HEK293 (cell line): ENCODE measurements around the gene NAT8L.

Experiments used
- CTCF ChIA-PET: fragments of 350-600 bp; formaldehyde crosslinking; extraction: SDS; loops from one replicate; lab custom pipeline; 2021; ENCODE audit warnings: antibody characterized with exemption; lab: Yijun Ruan, JAX
- POLR2A ChIA-PET: fragments of 300-600 bp; formaldehyde crosslinking; extraction: SDS; loops from one replicate; lab custom pipeline; 2020; ENCODE audit warnings: antibody characterized with exemption, inconsistent platforms; lab: Yijun Ruan, JAX
- H3K27ac ChIP-seq: fragments of 200-500 bp; sonication (Bioruptor generic); 2 replicates; pipeline ENCODE4 v1.5.1; 2014; ENCODE audit warnings: low read depth, low read length, control low read depth, inconsistent platforms; ENCODE audit errors: extremely low read depth
- H3K36me3 ChIP-seq, 2 experiments: fragments of 200-500 bp in 1 of 2; sonication (Bioruptor generic) in 1 of 2; 1 replicate in 1 of 2; 2 replicates in 1 of 2; pipeline ENCODE4 v1.5.1; 2014 to 2017; ENCODE audit warnings: inconsistent platforms in 2 of 2, low read length in 2 of 2; ENCODE audit not compliant: control insufficient read depth in 2 of 2, insufficient read depth in 1 of 2
- H3K4me1 ChIP-seq: fragments of 200-500 bp; sonication (Bioruptor generic); 2 replicates; pipeline ENCODE4 v1.5.1; 2014; ENCODE audit warnings: mild to moderate bottlenecking, low read length, inconsistent platforms; ENCODE audit not compliant: control insufficient read depth, insufficient read depth
- H3K4me3 ChIP-seq: 2 replicates; pipeline ENCODE4 v1.5.1; 2011; ENCODE audit warnings: low read depth, mild to moderate bottlenecking, control low read depth, low read length, moderate library complexity
- H3K9me3 ChIP-seq: fragments of 200-500 bp; sonication (Bioruptor generic); 2 replicates; pipeline ENCODE4 v1.5.1; 2014; ENCODE audit warnings: low read depth, low read length, inconsistent platforms; ENCODE audit not compliant: control insufficient read depth, insufficient read depth
- HOXD13 ChIP-seq: sonication (generic); formaldehyde crosslinking; IDR thresholded peaks from 2 replicates; pipeline ENCODE4 v1.8.0; 2022; ENCODE audit warnings: missing genetic modification reagents, borderline replicate concordance
- KLF1 ChIP-seq: fragments of 450-650 bp; formaldehyde crosslinking; IDR thresholded peaks from 2 replicates; pipeline ENCODE4 v1.5.1; 2016; ENCODE audit warnings: missing biosample characterization, missing genetic modification characterization
- SETDB1 ChIP-seq: IDR thresholded peaks from one replicate; pipeline ENCODE4 v1.6.1; 2017; ENCODE audit warnings: mild to moderate bottlenecking, low read length, moderate library complexity, mixed read lengths; ENCODE audit not compliant: insufficient read length
- YY2 ChIP-seq: fragments of 450-650 bp; formaldehyde crosslinking; IDR thresholded peaks from 2 replicates; pipeline ENCODE4 v1.5.1; 2016; ENCODE audit warnings: missing biosample characterization, missing genetic modification characterization
- ZBTB48 ChIP-seq: fragments of 450-650 bp; formaldehyde crosslinking; IDR thresholded peaks from 2 replicates; pipeline ENCODE4 v1.5.1; 2016; ENCODE audit warnings: missing biosample characterization, missing genetic modification characterization
- ZNF394 ChIP-seq: fragments of 450-650 bp; formaldehyde crosslinking; IDR thresholded peaks from 2 replicates; pipeline ENCODE4 v1.5.1; 2016; ENCODE audit warnings: missing biosample characterization, missing genetic modification characterization, mild to moderate bottlenecking, moderate library complexity, borderline replicate concordance
- ZNF843 ChIP-seq: fragments of 450-650 bp; formaldehyde crosslinking; IDR thresholded peaks from 2 replicates; pipeline ENCODE4 v1.5.1; 2016; ENCODE audit warnings: missing biosample characterization, missing genetic modification characterization
- TF ChIP-seq, protein P1 (sequence below): fragments of 450-650 bp; formaldehyde crosslinking; IDR thresholded peaks from 2 replicates; pipeline ENCODE4 v1.5.1; 2016; ENCODE audit warnings: missing biosample characterization, missing genetic modification characterization
- TF ChIP-seq, protein P2 (sequence below): fragments of 450-650 bp; formaldehyde crosslinking; IDR thresholded peaks from 2 replicates; pipeline ENCODE4 v1.5.1; 2016; ENCODE audit warnings: missing biosample characterization, missing genetic modification characterization
- TF ChIP-seq, protein P3 (sequence below): fragments of 450-650 bp; formaldehyde crosslinking; IDR thresholded peaks from 2 replicates; pipeline ENCODE4 v1.5.1; 2016; ENCODE audit warnings: missing biosample characterization, missing genetic modification characterization
- TF ChIP-seq, protein P4 (sequence below): fragments of 450-650 bp; formaldehyde crosslinking; conservative IDR thresholded peaks from 2 replicates; pipeline ENCODE4 v1.5.1; 2016; ENCODE audit warnings: low read depth, missing biosample characterization, missing genetic modification characterization

The NAT8L gene

DNA sequence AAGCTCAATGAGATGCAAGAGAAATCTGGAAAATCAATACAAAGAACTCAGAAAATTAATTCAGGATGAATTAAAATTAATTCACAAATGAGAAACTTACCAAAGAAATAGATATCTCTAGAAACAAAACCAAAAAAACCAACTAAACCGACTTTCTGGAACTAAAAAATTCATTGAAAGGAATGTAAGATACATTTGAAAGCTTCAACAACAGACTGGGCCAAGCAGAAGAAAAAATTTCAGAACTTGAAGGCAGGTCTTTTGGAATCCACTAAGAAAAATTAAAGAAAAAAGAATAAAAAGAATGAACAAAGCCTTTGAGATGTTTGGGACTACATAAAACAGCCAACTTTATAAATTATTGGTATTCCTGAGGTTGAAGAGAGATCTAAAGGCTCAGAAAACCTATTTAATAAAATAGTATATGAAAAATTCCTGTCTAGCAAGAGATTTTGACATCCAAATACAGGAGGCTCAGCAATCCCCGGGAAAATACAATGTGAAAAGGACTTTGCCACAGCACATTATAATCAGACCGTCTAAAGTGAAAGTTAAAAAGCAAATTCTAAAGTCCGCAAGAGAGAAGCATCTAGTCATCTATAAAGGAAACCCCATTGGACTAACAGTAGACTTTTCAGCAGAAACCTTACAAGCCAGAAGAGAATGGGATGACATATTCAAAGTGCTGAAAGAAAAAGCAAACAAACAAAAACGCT, 44.2 kb downstream of the NAT8L start:
- ChIA-PET CTCF (no interaction called here), POLR2A (no interaction called here)
- no peaks in the 10 kb centered on the region for H3K36me3 ChIP-seq
- TF ChIP-seq, protein P1, sequence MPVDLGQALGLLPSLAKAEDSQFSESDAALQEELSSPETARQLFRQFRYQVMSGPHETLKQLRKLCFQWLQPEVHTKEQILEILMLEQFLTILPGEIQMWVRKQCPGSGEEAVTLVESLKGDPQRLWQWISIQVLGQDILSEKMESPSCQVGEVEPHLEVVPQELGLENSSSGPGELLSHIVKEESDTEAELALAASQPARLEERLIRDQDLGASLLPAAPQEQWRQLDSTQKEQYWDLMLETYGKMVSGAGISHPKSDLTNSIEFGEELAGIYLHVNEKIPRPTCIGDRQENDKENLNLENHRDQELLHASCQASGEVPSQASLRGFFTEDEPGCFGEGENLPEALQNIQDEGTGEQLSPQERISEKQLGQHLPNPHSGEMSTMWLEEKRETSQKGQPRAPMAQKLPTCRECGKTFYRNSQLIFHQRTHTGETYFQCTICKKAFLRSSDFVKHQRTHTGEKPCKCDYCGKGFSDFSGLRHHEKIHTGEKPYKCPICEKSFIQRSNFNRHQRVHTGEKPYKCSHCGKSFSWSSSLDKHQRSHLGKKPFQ (tag by site-specific recombination), result no peak
- TF ChIP-seq, protein P2, sequence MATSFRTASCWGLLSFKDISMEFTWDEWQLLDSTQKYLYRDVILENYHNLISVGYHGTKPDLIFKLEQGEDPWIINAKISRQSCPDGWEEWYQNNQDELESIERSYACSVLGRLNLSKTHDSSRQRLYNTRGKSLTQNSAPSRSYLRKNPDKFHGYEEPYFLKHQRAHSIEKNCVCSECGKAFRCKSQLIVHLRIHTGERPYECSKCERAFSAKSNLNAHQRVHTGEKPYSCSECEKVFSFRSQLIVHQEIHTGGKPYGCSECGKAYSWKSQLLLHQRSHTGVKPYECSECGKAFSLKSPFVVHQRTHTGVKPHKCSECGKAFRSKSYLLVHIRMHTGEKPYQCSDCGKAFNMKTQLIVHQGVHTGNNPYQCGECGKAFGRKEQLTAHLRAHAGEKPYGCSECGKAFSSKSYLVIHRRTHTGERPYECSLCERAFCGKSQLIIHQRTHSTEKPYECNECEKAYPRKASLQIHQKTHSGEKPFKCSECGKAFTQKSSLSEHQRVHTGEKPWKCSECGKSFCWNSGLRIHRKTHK, result no peak
- TF ChIP-seq ZNF394 (no peak), ZBTB48 (tag by site-specific recombination) (no peak), YY2 (no peak), HOXD13 (CRISPR knock-in tag) (no peak), ZNF843 (tag by site-specific recombination) (no peak), KLF1 (tag by site-specific recombination) (no peak)
- TF ChIP-seq, protein P3, sequence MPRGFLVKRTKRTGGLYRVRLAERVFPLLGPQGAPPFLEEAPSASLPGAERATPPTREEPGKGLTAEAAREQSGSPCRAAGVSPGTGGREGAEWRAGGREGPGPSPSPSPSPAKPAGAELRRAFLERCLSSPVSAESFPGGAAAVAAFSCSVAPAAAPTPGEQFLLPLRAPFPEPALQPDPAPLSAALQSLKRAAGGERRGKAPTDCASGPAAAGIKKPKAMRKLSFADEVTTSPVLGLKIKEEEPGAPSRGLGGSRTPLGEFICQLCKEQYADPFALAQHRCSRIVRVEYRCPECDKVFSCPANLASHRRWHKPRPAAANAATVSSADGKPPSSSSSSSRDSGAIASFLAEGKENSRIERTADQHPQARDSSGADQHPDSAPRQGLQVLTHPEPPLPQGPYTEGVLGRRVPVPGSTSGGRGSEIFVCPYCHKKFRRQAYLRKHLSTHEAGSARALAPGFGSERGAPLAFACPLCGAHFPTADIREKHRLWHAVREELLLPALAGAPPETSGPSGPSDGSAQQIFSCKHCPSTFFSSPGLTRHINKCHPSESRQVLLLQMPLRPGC (tag by site-specific recombination), result no peak
- H3K27ac ChIP-seq, result no peak overlapping the region
- no peaks in the 10 kb centered on the region for H3K4me1 ChIP-seq
- H3K4me3 ChIP-seq, result no peak overlapping the region
- H3K9me3 ChIP-seq, result no peaks in the 10 kb centered on the region

DNA sequence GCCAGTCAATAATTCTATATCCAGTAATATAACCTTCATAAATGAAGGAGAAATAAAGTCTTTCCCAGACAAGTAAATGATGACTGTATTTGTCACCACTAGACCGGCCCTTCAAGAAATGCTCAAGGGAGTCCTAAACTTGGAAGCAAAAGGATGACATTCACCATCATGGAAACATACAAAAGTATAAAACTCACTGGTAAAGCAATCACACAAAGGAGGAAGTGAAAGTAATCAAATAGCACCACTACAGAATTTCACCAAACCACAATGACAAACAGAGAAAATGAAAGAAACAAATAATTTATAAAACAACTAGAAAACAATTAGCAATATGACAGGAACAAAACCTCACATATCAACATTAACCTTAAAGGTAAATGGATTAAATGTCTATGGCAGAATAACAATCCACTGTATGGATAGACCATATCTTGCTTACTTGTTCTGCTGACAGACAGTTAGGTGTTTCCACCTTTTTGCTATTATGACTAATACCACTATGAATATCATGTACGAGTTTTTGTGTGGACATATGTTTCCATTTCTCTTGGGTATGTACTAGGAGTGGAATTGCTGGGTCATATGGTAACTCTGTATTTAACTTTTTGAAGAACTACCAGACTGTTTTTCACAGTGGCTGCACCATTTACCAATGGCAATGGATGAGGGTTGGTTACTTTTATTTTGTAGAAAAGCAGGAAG, 44.9 kb downstream of the NAT8L start:
- H3K9me3 ChIP-seq, result no peaks in the 10 kb centered on the region
- H3K27ac ChIP-seq, result no peak overlapping the region
- H3K4me3 ChIP-seq, result no peak overlapping the region
- CTCF ChIA-PET, result no interaction called here
- POLR2A ChIA-PET, result no interaction called here
- no peaks in the 10 kb centered on the region for H3K4me1 ChIP-seq
- H3K36me3 ChIP-seq, result no peaks in the 10 kb centered on the region
- TF ChIP-seq, protein P4, sequence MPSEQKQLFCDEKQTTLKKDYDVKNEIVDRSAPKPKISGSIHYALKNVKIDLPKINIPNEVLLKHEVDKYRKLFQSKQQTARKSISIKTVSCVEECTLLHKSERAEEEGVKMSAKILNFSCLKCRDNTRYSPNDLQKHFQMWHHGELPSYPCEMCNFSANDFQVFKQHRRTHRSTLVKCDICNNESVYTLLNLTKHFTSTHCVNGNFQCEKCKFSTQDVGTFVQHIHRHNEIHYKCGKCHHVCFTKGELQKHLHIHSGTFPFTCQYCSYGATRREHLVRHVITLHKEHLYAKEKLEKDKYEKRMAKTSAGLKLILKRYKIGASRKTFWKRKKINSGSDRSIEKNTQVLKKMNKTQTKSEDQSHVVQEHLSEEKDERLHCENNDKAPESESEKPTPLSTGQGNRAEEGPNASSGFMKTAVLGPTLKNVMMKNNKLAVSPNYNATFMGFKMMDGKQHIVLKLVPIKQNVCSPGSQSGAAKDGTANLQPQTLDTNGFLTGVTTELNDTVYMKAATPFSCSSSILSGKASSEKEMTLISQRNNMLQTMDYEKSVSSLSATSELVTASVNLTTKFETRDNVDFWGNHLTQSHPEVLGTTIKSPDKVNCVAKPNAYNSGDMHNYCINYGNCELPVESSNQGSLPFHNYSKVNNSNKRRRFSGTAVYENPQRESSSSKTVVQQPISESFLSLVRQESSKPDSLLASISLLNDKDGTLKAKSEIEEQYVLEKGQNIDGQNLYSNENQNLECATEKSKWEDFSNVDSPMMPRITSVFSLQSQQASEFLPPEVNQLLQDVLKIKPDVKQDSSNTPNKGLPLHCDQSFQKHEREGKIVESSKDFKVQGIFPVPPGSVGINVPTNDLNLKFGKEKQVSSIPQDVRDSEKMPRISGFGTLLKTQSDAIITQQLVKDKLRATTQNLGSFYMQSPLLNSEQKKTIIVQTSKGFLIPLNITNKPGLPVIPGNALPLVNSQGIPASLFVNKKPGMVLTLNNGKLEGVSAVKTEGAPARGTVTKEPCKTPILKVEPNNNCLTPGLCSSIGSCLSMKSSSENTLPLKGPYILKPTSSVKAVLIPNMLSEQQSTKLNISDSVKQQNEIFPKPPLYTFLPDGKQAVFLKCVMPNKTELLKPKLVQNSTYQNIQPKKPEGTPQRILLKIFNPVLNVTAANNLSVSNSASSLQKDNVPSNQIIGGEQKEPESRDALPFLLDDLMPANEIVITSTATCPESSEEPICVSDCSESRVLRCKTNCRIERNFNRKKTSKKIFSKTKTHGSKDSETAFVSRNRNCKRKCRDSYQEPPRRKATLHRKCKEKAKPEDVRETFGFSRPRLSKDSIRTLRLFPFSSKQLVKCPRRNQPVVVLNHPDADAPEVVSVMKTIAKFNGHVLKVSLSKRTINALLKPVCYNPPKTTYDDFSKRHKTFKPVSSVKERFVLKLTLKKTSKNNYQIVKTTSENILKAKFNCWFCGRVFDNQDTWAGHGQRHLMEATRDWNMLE (tag by site-specific recombination), result no peak
- TF ChIP-seq SETDB1, result peak; percentile 87
